IMR-90 (cell line): Measurements from ENCODE around the gene GSTP1. TPM values are rescaled to one million over a fixed set of nuclear protein-coding genes. Genes with fewer than 3 reads are reported as not detected.

ENCODE experiments used
- ATAC-seq: fragments of 200-7000 bp; cut with Tn5 transposase; 2 replicates; pipeline ENCODE4 v1.9.1; 2020; ENCODE audit warnings: low read depth, mild to moderate bottlenecking, moderate library complexity
- BruUV-seq: library from RNA; stranded (reverse); fragments of 400-500 nt; replicated peaks from 2 replicates; lab custom pipeline; 2021; lab: Mats Ljungman, UMichigan
- CTCF ChIA-PET: fragments of 300-600 bp; formaldehyde crosslinking; extraction: SDS; loops from one replicate; lab custom pipeline; 2021; ENCODE audit warnings: antibody characterized with exemption; lab: Yijun Ruan, JAX
- POLR2A ChIA-PET: fragments of 300-600 bp; sonication (Branson Sonifier 250); formaldehyde crosslinking; loops from one replicate; lab custom pipeline; 2022; ENCODE audit warnings: antibody characterized with exemption; ENCODE audit not compliant: unreplicated experiment; lab: Charles Lee
- DNase-seq: peaks from one replicate; pipeline ENCODE4 v3.0.0; 2013
- H2AFZ ChIP-seq: replicated peaks from 2 replicates; pipeline ENCODE3; 2013; ENCODE audit warnings: low read length, mild to moderate bottlenecking; ENCODE audit not compliant: poor library complexity
- H2AK5ac ChIP-seq: 2 replicates; pipeline ENCODE4 v1.6.1; 2013; ENCODE audit warnings: low read depth, low read length, inconsistent platforms
- H2AK9ac ChIP-seq: replicated peaks from 2 replicates; pipeline ENCODE3; 2013; ENCODE audit warnings: mild to moderate bottlenecking, low read depth, low read length, moderate library complexity; ENCODE audit not compliant: poor library complexity
- H2BK120ac ChIP-seq: 2 replicates; pipeline ENCODE4 v1.6.1; 2013; ENCODE audit warnings: low read depth, low read length, inconsistent platforms
- H2BK15ac ChIP-seq: 3 replicates; pipeline ENCODE4 v1.6.1; 2013; ENCODE audit warnings: low read depth, low read length, inconsistent platforms
- H2BK20ac ChIP-seq: 2 replicates; pipeline ENCODE4 v1.6.1; 2013; ENCODE audit warnings: low read depth, mild to moderate bottlenecking, inconsistent platforms, low read length, moderate library complexity
- H2BK5ac ChIP-seq: 2 replicates; pipeline ENCODE4 v1.6.1; 2013; ENCODE audit warnings: mild to moderate bottlenecking, low read depth, low read length, inconsistent platforms; ENCODE audit not compliant: poor library complexity, severe bottlenecking
- H3K14ac ChIP-seq: replicated peaks from 2 replicates; pipeline ENCODE4 v1.6.1; 2013; ENCODE audit warnings: low read depth, low read length, inconsistent platforms
- H3K18ac ChIP-seq: 2 replicates; pipeline ENCODE4 v1.6.1; 2013; ENCODE audit warnings: low read depth, low read length, control low read depth
- H3K23ac ChIP-seq: 2 replicates; pipeline ENCODE4 v1.6.1; 2013; ENCODE audit warnings: low read depth, low read length, inconsistent platforms
- H3K27ac ChIP-seq: 2 replicates; pipeline ENCODE4 v1.5.1; 2013; ENCODE audit warnings: mild to moderate bottlenecking, control low read depth, low read length; ENCODE audit not compliant: insufficient read depth
- H3K27me3 ChIP-seq: 2 replicates; pipeline ENCODE4 v1.6.1; 2013; ENCODE audit warnings: low read length; ENCODE audit not compliant: control insufficient read depth, insufficient read depth
- H3K36me3 ChIP-seq: 2 replicates; pipeline ENCODE4 v1.6.1; 2013; ENCODE audit warnings: low read length, mixed read lengths; ENCODE audit not compliant: control insufficient read depth, insufficient read depth
- H3K4ac ChIP-seq: 2 replicates; pipeline ENCODE4 v1.6.1; 2013; ENCODE audit warnings: low read depth, low read length, inconsistent platforms
- H3K4me1 ChIP-seq: 2 replicates; pipeline ENCODE4 v1.6.1; 2013; ENCODE audit warnings: low read length, mixed read lengths; ENCODE audit not compliant: control insufficient read depth, insufficient read depth
- H3K4me2 ChIP-seq: 2 replicates; pipeline ENCODE4 v1.6.1; 2013; ENCODE audit warnings: low read depth, mild to moderate bottlenecking, control low read depth, low read length, moderate library complexity
- H3K4me3 ChIP-seq: 2 replicates; pipeline ENCODE4 v1.5.1; 2013; ENCODE audit warnings: low read depth, mild to moderate bottlenecking, control low read depth, low read length, moderate library complexity; ENCODE audit not compliant: insufficient read depth
- H3K56ac ChIP-seq: 2 replicates; pipeline ENCODE4 v1.6.1; 2013; ENCODE audit warnings: low read length, inconsistent platforms; ENCODE audit not compliant: insufficient read depth; ENCODE audit errors: extremely low read depth
- H3K79me1 ChIP-seq, 2 experiments: 2 replicates each; pipeline ENCODE4 v1.6.1; 2013; ENCODE audit warnings: low read length in 2 of 2, inconsistent platforms in 1 of 2, low read depth in 1 of 2
- H3K9ac ChIP-seq: 2 replicates; pipeline ENCODE4 v1.6.1; 2013; ENCODE audit warnings: low read depth, low read length, control low read depth
- H3K9me1 ChIP-seq: 2 replicates; pipeline ENCODE4 v1.6.1; 2013; ENCODE audit warnings: low read length, inconsistent platforms; ENCODE audit not compliant: insufficient read depth
- H3K9me3 ChIP-seq: 2 replicates; pipeline ENCODE4 v1.6.1; 2013; ENCODE audit warnings: low read length; ENCODE audit not compliant: control insufficient read depth, insufficient read depth
- H4K20me1 ChIP-seq: 2 replicates; pipeline ENCODE4 v1.6.1; 2013; ENCODE audit warnings: low read length, inconsistent platforms; ENCODE audit not compliant: insufficient read depth
- H4K5ac ChIP-seq: 2 replicates; pipeline ENCODE4 v1.6.1; 2013; ENCODE audit warnings: mild to moderate bottlenecking, low read depth, low read length, control low read depth
- H4K8ac ChIP-seq, 2 experiments: 2 replicates each; pipeline ENCODE4 v1.6.1; 2013; ENCODE audit warnings: low read depth in 2 of 2, low read length in 2 of 2, control low read depth in 1 of 2, inconsistent platforms in 1 of 2
- H4K91ac ChIP-seq: 2 replicates; pipeline ENCODE4 v1.6.1; 2013; ENCODE audit warnings: low read depth, low read length, inconsistent platforms; ENCODE audit not compliant: insufficient read depth
- BHLHE40 ChIP-seq: fragments of 150-350 bp; IDR thresholded peaks from 2 replicates; pipeline ENCODE4 v1.6.1; 2016; ENCODE audit warnings: mild to moderate bottlenecking, low read depth, low read length
- CEBPB ChIP-seq: IDR thresholded peaks from 2 replicates; pipeline ENCODE4 v1.6.1; 2012; ENCODE audit warnings: low read depth, low read length, improper control_type of control experiment
- CHD1 ChIP-seq: IDR thresholded peaks from 2 replicates; pipeline ENCODE4 v1.6.1; 2012; ENCODE audit warnings: low read depth, low read length, improper control_type of control experiment
- CTCF ChIP-seq: conservative IDR thresholded peaks from 2 replicates; pipeline ENCODE4 v1.5.1; 2012; ENCODE audit warnings: mild to moderate bottlenecking, low read depth, low read length, improper control_type of control experiment
- FOS ChIP-seq: fragments of 150-350 bp; IDR thresholded peaks from 2 replicates; pipeline ENCODE4 v1.6.1; 2016; ENCODE audit warnings: low read depth, low read length
- MAFK ChIP-seq: IDR thresholded peaks from 2 replicates; pipeline ENCODE4 v1.6.1; 2012; ENCODE audit warnings: low read depth, low read length, improper control_type of control experiment
- MAZ ChIP-seq: IDR thresholded peaks from 2 replicates; pipeline ENCODE4 v1.6.1; 2012; ENCODE audit warnings: low read depth, mild to moderate bottlenecking, low read length, improper control_type of control experiment, moderate library complexity, borderline replicate concordance
- MXI1 ChIP-seq: IDR thresholded peaks from 2 replicates; pipeline ENCODE4 v1.6.1; 2012; ENCODE audit warnings: low read depth, mild to moderate bottlenecking, low read length, moderate library complexity, borderline replicate concordance
- NFE2L2 ChIP-seq: fragments of 150-350 bp; IDR thresholded peaks from 2 replicates; pipeline ENCODE4 v1.6.1; 2016; ENCODE audit warnings: low read depth, mild to moderate bottlenecking, low read length
- POLR2A ChIP-seq: IDR thresholded peaks from 2 replicates; pipeline ENCODE4 v1.6.1; 2012; ENCODE audit warnings: mild to moderate bottlenecking, low read depth, low read length
- RAD21 ChIP-seq: IDR thresholded peaks from 2 replicates; pipeline ENCODE4 v1.6.1; 2012; ENCODE audit warnings: low read length, improper control_type of control experiment
- RCOR1 ChIP-seq: IDR thresholded peaks from 2 replicates; pipeline ENCODE4 v1.6.1; 2012; ENCODE audit warnings: mild to moderate bottlenecking, low read length, improper control_type of control experiment; ENCODE audit not compliant: insufficient replicate concordance
- RFX5 ChIP-seq: IDR thresholded peaks from 2 replicates; pipeline ENCODE4 v1.8.0; 2012; ENCODE audit warnings: low read depth, mild to moderate bottlenecking, low read length, moderate library complexity
- SMC3 ChIP-seq: fragments of 150-350 bp; IDR thresholded peaks from 2 replicates; pipeline ENCODE4 v1.6.1; 2016; ENCODE audit warnings: low read depth, mild to moderate bottlenecking, antibody characterized with exemption, low read length, moderate library complexity
- WGBS, 2 experiments: methylation state at CpG; one replicate each; pipeline versions ENCODE4 v1.1.5 to v1.1.7; 2013; ENCODE audit warnings: missing lambda C conversion rate in 2 of 2; ENCODE audit not compliant: insufficient read length in 1 of 2; ENCODE audit errors: extremely low coverage in 2 of 2; 5-methylcytosine and 5-hydroxymethylcytosine counted together
- dilution Hi-C: fragments of 300-500 bp; cut with HindIII; formaldehyde crosslinking; loops from one replicate; pipeline ENCODE4 v1.14.3; 2018; ENCODE audit warnings: low sequenced_read_pairs; ENCODE audit not compliant: unreplicated experiment
- in situ Hi-C: fragments of 300-500 bp; cut with MboI; formaldehyde crosslinking; loops from 3 replicates; pipeline ENCODE4 v1.14.3; 2019; ENCODE audit warnings: low sequenced_read_pairs, inconsistent platforms, mixed read lengths
- intact Hi-C: fragments of 100-400 bp; cut with micrococcal nuclease; formaldehyde crosslinking; loops from 2 replicates; pipeline ENCODE4 v1.10.0; 2022
- polyA plus RNA-seq, 3 experiments: library from polyadenylated mRNA; depleted of rRNA; stranded (reverse); fragments of >200 nt; gene quantifications; 2 replicates each; pipeline ENCODE4 v1.2.3, GENCODE V29; 2012; ENCODE audit warnings: low replicate concordance in 1 of 3
- total RNA-seq: library from RNA; depleted of rRNA; stranded (reverse); fragments of >200 nt; gene quantifications from 2 replicates; pipeline ENCODE4 v1.2.3, GENCODE V29; 2012
- TF ChIP-seq, protein P1 (sequence below): fragments of 150-350 bp; IDR thresholded peaks from 2 replicates; pipeline ENCODE4 v1.6.1; 2017; ENCODE audit warnings: mild to moderate bottlenecking, antibody characterized with exemption, low read length, low read depth
- TF ChIP-seq, protein P2 (sequence below): fragments of 150-350 bp; IDR thresholded peaks from 2 replicates; pipeline ENCODE4 v1.6.1; 2016; ENCODE audit warnings: low read depth, mild to moderate bottlenecking, low read length, moderate library complexity, borderline replicate concordance

GSTP1 gene
- total and polyA plus RNA-seq, 2 of the 4 experiments (the other 2 are of a cell fraction), result 947 to 1,539 TPM

GRCh38 chr11:67627441-67627811 is 43.8 kb downstream of the GSTP1 start:
- H3K79me1 ChIP-seq, result no peaks in the 10 kb centered on the region
- no peak overlapping the region for H3K4ac ChIP-seq
- H2BK15ac ChIP-seq, result no peak overlapping the region
- intact Hi-C loops (no loop called here), in situ Hi-C loops (no loop called here), dilution Hi-C loops (no loop called here)
- no peak overlapping the region for H4K8ac ChIP-seq
- POLR2A ChIA-PET, result no interaction called here
- CTCF ChIA-PET, result interaction anchor here (1.2 to 1.6 kb wide), 2 partner anchors 8 to 13 kb away, joined by 3 to 5 read pairs; no protein-coding TSS in a partner anchor
- H2AK5ac ChIP-seq, result no peak overlapping the region
- TF ChIP-seq, protein P1, sequence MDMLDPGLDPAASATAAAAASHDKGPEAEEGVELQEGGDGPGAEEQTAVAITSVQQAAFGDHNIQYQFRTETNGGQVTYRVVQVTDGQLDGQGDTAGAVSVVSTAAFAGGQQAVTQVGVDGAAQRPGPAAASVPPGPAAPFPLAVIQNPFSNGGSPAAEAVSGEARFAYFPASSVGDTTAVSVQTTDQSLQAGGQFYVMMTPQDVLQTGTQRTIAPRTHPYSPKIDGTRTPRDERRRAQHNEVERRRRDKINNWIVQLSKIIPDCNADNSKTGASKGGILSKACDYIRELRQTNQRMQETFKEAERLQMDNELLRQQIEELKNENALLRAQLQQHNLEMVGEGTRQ, result no peak
- TF ChIP-seq RCOR1 (no peak), POLR2A (no peak), RFX5 (no peak), MXI1 (no peak), CTCF (no peak), FOS (no peak), CEBPB (no peak), NFE2L2 (no peak), MAFK (no peak), RAD21 (no peak), MAZ (no peak), CHD1 (no peak), SMC3 (no peak), BHLHE40 (no peak)
- TF ChIP-seq, protein P2, sequence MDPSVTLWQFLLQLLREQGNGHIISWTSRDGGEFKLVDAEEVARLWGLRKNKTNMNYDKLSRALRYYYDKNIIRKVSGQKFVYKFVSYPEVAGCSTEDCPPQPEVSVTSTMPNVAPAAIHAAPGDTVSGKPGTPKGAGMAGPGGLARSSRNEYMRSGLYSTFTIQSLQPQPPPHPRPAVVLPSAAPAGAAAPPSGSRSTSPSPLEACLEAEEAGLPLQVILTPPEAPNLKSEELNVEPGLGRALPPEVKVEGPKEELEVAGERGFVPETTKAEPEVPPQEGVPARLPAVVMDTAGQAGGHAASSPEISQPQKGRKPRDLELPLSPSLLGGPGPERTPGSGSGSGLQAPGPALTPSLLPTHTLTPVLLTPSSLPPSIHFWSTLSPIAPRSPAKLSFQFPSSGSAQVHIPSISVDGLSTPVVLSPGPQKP, result no peak
- no peak overlapping the region for H4K91ac ChIP-seq
- H3K4me2 ChIP-seq, result no peak overlapping the region
- ATAC-seq, result no peak
- H3K18ac ChIP-seq, result no peak overlapping the region
- no peak overlapping the region for H3K23ac ChIP-seq
- H3K4me3 ChIP-seq, result no peak overlapping the region
- no peak overlapping the region for H3K56ac ChIP-seq
- no peak overlapping the region for H2AFZ ChIP-seq
- no peaks in the 10 kb centered on the region for H3K36me3 ChIP-seq
- no peak overlapping the region for H2BK5ac ChIP-seq
- no peaks in the 10 kb centered on the region for H3K9me3 ChIP-seq
- no peak overlapping the region for H2BK120ac ChIP-seq
- no peak overlapping the region for H3K14ac ChIP-seq
- H3K27me3 ChIP-seq, result no peaks in the 10 kb centered on the region
- 0 out of 2 replicates have a peak, but pooled peaks cover 3% of the 10 kb centered on the region for H3K4me1 ChIP-seq
- no peak overlapping the region for H2AK9ac ChIP-seq
- no peak overlapping the region for H3K9ac ChIP-seq
- no peaks in the 10 kb centered on the region for H4K20me1 ChIP-seq
- H3K9me1 ChIP-seq, result peaks cover 4% of the 10 kb centered on the region; the same call in 1 of the 2 replicates
- no peak overlapping the region for H3K27ac ChIP-seq
- H4K5ac ChIP-seq, result no peak overlapping the region
- no peak overlapping the region for H2BK20ac ChIP-seq
- no peak for DNase-seq
- BruUV-seq, result no TSS peak
- no CpG with 5 or more reads among the region's 6 CpGs for WGBS, 2 experiments
